GM19467 (cell line): Measurements from ENCODE around the gene GRN.
"Not testable (repeated sequence)": the region's sequence is repeated elsewhere in the genome, so short reads cannot be mapped to it uniquely, and the experiment has no call there.

ENCODE experiments used
- ATAC-seq: cut with Tn5 transposase; IDR thresholded peaks from one replicate; pipeline ENCODE4 v1.9.1; 2021; ENCODE audit warnings: mild to moderate bottlenecking, moderate library complexity; ENCODE audit not compliant: unreplicated experiment

The GRN gene

GRCh38 chr17:44380767-44381166, 35.7 kb downstream of the GRN start:
- no peak for ATAC-seq

DNA sequence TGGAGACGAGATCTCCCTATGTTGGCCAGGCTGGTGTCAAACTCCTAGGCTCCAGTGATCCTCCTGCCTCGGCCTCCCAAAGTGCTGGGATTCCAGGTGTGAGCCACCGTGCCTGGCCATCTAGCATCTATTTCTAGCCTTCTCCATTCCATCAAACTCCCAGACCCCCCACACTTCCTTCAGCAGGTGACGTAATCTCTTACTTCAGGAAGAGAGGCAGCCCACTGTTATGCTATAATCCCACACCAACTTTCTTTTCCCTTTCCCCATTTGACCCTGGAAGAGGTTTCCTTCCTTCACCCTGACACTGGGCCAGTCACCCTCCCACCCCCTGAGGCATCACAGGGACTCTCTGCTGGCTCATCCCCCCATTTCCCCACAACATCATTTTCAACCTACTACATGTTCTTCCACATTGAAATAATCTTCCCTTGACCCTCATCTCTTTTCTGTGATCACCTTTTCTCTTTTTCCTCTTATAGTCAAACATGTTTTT, 36.8 kb downstream of the GRN start:
- ATAC-seq: no peak

DNA sequence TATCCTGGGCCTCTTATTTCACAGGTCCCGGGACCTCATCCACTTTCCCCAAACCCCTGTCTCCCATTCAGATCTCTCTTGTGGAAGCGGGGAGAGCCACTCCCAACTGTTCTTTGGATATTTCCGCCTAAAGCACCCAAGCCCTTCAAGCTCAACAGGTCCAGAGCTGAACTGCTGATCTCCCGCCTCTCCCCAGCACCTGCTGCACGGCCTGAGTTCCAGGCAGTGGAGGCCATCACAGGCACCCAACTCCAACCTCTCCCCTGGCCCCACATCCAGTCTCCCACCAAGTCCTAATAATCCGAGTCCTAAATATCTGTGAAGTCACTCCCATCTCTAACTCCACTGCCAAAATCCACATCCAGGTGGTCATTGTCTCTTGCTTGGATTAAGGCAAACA, 37.8 kb downstream of the GRN start:
- no peak for ATAC-seq

- ATAC-seq: no peak
These were observed 38.3 kb downstream of the GRN start for GRCh38 chr17:44383363-44383762.

- no peak for ATAC-seq
These were observed 38.8 kb downstream of the GRN start for GRCh38 chr17:44383861-44384260.

GRCh38 chr17:44384281-44384822, 39.2 kb downstream of the GRN start:
- ATAC-seq: no peak

GRCh38 chr17:44384823-44385286, 39.8 kb downstream of the GRN start:
- ATAC-seq: no peak

- no peak for ATAC-seq
These were observed 40.4 kb downstream of the GRN start for GRCh38 chr17:44385287-44386181.

- ATAC-seq: no peak
These were observed 41.1 kb downstream of the GRN start for GRCh38 chr17:44386182-44386525.

GRCh38 chr17:44387804-44388203, 42.7 kb downstream of the GRN start:
- no peak for ATAC-seq

DNA sequence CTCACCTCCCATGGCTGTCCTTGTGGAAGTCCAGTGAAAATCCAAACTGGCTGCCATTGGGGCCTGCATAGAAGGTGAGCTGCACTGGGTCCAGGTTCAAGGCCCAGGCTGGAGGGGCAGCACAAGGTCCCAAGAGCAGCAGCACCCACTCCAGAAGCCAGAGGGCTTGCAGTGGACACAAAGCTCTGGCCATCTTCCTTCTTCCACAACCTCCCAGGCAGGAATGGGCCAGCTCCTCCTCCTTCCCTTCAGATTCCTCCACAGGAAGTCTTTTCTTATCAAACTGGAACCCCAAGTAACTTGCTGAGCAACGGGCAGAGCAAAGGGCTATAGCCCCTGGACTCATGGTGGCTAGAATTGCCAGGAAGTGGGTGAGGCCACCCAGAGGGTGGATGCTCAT, 44.2 kb downstream of the GRN start, which contains the start of gene ITGA2B:
TSS of gene ITGA2B (minus strand) at position 369 of the 400 bp plus-strand sequence. CDS start at position 193, 176 bp downstream.
- ATAC-seq: no peak

DNA sequence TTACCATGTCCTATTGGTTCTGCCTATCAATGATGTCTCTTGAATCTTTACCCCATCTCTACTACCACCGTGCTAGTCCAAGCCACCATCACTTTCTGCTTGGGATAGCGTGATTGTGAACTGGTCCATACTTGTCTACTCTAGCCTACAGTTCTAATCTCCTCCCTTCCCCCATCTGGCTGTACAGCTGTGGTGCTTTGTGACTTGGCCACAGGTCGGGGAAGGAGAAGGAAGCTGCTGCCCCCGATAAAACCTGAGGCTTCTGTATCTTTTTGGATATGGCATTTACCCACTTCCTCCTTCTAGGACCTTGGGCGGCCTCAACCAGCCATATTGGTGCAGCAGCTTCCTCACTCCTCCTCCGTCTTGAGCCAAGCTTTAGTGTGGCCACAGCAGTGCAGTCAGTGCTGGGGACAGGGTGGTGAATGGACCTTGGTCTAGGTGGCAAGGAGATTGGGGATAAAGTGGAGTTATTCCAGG, 44.7 kb downstream of the GRN start:
- no peak for ATAC-seq

DNA sequence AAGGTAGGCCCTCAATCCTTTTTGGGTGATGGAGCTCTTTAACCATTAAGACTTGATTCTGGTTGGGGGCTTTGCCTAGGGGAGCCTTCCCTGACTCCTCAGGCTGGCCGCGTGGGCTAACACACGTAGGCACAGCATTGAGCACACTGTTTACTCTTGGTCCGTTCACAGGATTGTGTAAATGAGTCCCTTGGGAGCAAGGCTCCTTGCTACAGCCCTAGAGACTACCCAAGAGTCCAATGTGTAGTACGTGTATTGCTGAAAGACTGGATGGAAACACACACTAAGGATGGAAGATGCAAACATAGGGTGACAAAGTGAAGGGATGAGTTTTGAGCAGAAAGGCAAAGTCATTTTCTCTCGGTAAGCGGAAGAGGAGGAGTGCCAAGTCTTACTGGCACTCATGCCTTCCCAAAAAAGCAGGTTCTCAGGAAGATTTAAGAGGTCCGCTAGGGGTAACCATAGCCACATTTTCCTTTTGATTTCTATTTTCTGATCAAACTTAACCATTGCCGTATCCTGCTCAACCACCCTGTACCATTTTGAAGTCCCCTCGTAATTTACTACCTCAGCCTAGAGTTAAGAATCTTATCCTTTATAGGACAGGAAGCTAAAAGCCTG, 45.3 kb downstream of the GRN start:
- ATAC-seq: no peak

DNA sequence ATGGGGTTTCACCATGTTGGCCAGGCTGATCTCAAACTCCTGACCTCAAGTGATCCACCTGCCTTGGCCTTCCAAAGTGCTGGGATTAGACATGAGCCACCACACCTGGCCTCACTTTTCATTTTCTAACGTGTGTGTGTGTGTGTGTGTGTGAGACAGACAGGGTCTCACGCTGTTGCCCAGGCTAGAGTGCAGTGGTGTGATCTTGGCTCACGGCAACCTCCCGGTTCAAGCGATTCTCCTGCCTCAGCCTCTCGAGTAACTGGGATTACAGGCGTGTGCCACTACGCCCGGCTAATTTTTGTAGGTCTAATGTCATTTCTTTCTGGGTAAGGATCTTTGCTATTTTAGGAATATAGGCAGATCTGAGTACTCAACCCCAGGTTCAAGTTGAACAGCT, 49.0 kb downstream of the GRN start:
- not testable (repeated sequence) for ATAC-seq

DNA sequence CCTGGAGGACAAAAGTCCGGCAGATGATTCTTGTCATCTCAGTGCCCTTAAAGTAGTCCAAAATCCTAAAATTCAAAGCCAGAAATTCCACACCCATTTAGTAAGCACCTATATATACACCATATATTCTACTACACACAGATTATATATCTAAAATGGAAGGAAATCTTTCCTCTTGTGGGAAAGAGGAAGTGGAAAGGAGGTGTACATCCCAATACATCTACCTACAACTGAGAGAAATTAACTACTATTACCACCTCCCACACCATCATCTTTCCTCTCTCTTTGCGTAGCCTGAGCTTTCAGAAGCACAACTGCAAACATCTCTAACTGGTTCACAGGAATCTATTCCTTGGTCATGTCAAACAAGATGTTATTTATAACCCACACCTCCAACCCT, 49.7 kb downstream of the GRN start:
- ATAC-seq: no peak

GRCh38 chr17:44396946-44397345, 51.8 kb downstream of the GRN start:
- ATAC-seq: no peak

DNA sequence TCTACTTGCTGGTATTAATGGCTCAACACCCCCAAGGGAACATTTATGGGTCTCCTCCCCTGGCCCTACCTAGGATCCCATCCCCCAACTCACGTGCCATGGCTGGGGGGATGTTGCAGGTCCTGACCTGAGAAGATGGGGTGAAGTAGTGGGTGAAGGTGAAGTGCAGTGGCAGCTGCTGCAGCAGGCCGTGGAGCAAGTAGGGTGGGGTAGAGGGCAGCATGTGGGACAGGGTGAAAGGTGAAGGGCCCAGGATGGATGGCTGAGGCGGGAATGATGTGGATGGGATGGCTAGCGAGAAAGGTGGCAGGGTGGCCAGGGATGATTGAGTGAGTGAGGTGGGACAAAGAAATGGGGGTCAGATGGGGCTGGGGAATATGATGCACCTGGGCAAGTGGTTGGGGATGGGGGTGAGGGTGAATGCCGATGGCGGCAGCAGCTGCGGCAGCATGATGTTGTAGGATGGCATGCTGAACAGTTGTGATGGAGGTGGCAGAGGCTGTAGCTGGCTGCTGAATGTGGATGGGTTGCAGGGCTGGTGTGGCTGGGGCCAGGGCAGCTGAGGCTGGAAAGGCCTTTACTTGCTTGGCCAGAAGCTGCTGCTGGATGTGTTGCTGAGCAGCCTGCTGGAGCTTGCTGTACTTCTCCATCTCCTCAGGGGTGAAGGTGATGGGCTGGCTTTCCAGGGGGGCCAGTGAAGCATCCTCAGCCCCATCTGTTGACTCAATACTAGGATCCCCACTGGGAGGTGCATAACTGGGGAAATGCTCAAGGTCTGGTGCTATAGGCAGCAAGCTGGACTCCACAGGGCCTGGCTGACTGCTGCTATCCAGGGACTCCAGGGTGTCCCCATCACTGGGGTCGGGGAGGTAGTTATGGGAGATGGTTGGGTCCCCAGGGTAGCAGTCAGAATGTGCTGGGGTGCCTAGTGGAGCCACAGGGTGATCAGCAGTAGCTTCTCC, 52.7 kb downstream of the GRN start:
- no peak for ATAC-seq

DNA sequence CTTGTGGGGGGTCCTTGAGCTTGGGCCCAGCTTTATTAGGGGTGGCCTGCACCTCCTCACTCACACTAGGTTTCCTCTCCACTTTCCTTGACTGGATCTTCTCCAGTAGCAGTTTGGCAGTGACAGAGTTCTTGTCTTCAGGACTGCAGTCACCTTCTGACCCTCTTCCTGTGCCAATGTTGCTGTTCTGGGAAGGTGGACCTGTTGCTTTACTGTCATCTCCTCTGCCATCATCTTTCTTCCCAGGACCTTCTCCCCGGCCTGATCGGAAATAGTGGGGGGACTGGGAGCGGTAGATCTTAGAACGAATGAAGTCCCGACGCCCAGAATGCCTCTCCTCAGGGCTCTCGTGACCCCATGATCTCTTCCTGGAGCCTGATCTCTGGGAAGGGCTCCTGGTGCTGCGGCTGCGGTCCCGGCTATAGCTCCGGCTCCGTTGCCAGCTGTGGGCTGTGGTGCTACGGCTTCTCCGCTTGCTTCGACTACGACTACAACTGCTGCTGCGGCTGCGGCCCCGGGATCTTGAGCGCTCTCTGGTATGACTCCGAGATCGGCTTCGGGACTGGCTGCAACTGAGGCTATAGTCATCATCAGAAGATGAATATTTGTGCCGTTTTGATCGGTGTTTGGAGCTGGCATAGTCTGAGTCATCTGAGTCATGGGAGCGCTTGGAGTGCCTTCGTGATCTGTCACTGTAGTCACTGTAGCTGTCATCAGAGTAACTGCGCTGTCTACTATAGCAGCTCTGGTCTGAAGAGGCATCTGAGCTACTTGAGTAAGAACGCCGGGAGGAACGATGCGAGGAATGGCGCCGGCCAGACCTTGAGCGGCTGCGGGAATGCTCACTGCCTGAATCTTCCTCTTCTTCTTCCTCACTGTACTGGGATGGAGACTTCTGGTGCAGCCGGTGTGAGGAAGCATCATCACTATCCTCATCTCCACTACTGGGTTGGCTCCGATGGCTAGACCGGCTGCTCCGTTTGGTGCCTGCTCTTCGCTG, 53.9 kb downstream of the GRN start:
- ATAC-seq: no peak

- no peak for ATAC-seq
These were observed 55.2 kb downstream of the GRN start for GRCh38 chr17:44400226-44400847.
